OCI-LY3 (cell line): ENCODE results near the gene SKAP2.

Experiments used
- EZH2phosphoT487 ChIP-seq: fragments of 200-600 bp; shearing (Covaris generic); IDR thresholded peaks from 2 replicates; pipeline ENCODE4 v1.6.1; 2018; ENCODE audit warnings: antibody characterized with exemption, mixed run types, low read depth
- TF ChIP-seq, protein P1 (sequence below): fragments of 200-600, 300-600 bp; sonication (generic); IDR thresholded peaks from 2 replicates; pipeline ENCODE4 v1.5.1; 2014; ENCODE audit warnings: antibody characterized with exemption, low read length, low read depth

DNA sequence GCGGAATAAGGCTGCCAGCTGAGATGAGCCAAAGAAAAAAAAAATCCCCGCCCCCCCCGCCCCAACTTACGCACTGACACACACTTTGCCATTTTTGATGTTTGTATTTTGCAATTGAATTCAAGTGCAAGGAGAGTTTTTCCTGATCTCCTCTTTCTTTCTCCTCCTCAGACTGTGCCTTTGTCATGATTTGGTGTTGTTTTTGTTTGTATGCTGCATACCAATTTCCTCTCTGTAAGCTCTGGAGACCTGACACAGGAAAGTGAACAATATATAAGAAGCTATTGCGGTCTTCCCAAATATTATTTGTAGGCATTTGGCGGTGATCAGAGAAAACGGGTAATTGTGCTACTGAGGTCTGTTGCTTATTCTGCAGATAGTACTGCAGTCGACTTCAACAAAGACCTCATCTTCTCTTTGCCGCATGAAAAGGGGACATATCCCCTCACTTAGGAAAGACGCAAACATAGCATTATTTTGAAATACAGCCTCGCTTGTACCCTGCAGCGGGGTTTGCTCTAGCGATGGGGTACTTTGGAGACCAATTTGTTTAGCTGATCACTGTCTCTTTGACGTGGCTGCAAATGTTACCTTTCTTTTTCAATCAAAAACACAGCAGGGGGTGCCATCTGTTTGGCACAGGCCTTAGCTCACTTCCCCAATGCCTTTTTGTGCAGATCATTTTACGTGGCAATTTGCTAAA, 206.6 kb downstream of the SKAP2 start:
- TF ChIP-seq, protein P1, sequence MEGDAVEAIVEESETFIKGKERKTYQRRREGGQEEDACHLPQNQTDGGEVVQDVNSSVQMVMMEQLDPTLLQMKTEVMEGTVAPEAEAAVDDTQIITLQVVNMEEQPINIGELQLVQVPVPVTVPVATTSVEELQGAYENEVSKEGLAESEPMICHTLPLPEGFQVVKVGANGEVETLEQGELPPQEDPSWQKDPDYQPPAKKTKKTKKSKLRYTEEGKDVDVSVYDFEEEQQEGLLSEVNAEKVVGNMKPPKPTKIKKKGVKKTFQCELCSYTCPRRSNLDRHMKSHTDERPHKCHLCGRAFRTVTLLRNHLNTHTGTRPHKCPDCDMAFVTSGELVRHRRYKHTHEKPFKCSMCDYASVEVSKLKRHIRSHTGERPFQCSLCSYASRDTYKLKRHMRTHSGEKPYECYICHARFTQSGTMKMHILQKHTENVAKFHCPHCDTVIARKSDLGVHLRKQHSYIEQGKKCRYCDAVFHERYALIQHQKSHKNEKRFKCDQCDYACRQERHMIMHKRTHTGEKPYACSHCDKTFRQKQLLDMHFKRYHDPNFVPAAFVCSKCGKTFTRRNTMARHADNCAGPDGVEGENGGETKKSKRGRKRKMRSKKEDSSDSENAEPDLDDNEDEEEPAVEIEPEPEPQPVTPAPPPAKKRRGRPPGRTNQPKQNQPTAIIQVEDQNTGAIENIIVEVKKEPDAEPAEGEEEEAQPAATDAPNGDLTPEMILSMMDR, result no peak
- TF ChIP-seq EZH2phosphoT487, result no peak
